Mucosa of stomach (tissue), 1 donor: ENCODE results near the gene GIGYF2.

ENCODE experiments used
- H3K27me3 ChIP-seq: one replicate; pipeline ENCODE4 v1.7.0; 2013; ENCODE audit warnings: mild to moderate bottlenecking, low read length; ENCODE audit not compliant: control insufficient read depth, insufficient read depth
- H3K36me3 ChIP-seq: one replicate; pipeline ENCODE4 v1.7.0; 2013; ENCODE audit warnings: low read length; ENCODE audit not compliant: control insufficient read depth, insufficient read depth
- H3K4me1 ChIP-seq: one replicate; pipeline ENCODE4 v1.7.0; 2013; ENCODE audit warnings: mild to moderate bottlenecking, low read length; ENCODE audit not compliant: control insufficient read depth, insufficient read depth
- H3K4me3 ChIP-seq: one replicate; pipeline ENCODE4 v1.7.0; 2013; ENCODE audit warnings: low read length
- H3K9ac ChIP-seq: one replicate; pipeline ENCODE4 v1.7.0; 2013; ENCODE audit warnings: mild to moderate bottlenecking, low read length, moderate library complexity
- H3K9me3 ChIP-seq: one replicate; pipeline ENCODE4 v1.7.0; 2013; ENCODE audit warnings: mild to moderate bottlenecking, low read length, moderate library complexity; ENCODE audit not compliant: control insufficient read depth
- donor health status: Pancreatic carcinoma.

The GIGYF2 gene

GRCh38 chr2:232860593-232861241, 163.6 kb downstream of the GIGYF2 start:
- no peak overlapping the region for H3K4me3 ChIP-seq

GRCh38 chr2:232861353-232861752, 164.2 kb downstream of the GIGYF2 start:
- Histone ChIP-seq H3K36me3 (peaks cover 10% of the 10 kb centered on the region), H3K9me3 (no peaks in the 10 kb centered on the region)

More at GRCh38 chr2:232860593-232861241, 163.6 kb downstream of the GIGYF2 start:
- H3K9me3 ChIP-seq = no peaks in the 10 kb centered on the region
- H3K4me1 ChIP-seq = no peaks in the 10 kb centered on the region
- H3K9ac ChIP-seq = no peak overlapping the region
- H3K27me3 ChIP-seq = no peaks in the 10 kb centered on the region
- peaks cover 10% of the 10 kb centered on the region for H3K36me3 ChIP-seq

GRCh38 chr2:232863996-232864395, 166.9 kb downstream of the GIGYF2 start:
- Histone ChIP-seq H3K9ac (no peak overlapping the region), H3K9me3 (no peaks in the 10 kb centered on the region), H3K4me3 (no peak overlapping the region), H3K36me3 (no peaks in the 10 kb centered on the region), H3K4me1 (no peaks in the 10 kb centered on the region), H3K27me3 (no peaks in the 10 kb centered on the region)

More at GRCh38 chr2:232861353-232861752, 164.2 kb downstream of the GIGYF2 start:
- no peaks in the 10 kb centered on the region for H3K27me3 ChIP-seq
- no peak overlapping the region for H3K4me3 ChIP-seq
- H3K4me1 ChIP-seq = no peaks in the 10 kb centered on the region
- H3K9ac ChIP-seq = no peak overlapping the region

GRCh38 chr2:232865165-232865564, 168.0 kb downstream of the GIGYF2 start:
- Histone ChIP-seq H3K9me3 (no peaks in the 10 kb centered on the region), H3K4me1 (no peaks in the 10 kb centered on the region), H3K27me3 (no peaks in the 10 kb centered on the region), H3K9ac (no peak overlapping the region), H3K4me3 (no peak overlapping the region), H3K36me3 (no peaks in the 10 kb centered on the region)

- no peak overlapping the region for H3K9ac ChIP-seq
Observed at GRCh38 chr2:232866104-232866503, 169.0 kb downstream of the GIGYF2 start.

GRCh38 chr2:232869138-232870017, 172.2 kb downstream of the GIGYF2 start:
- Histone ChIP-seq H3K9ac (no peak overlapping the region), H3K36me3 (no peaks in the 10 kb centered on the region), H3K9me3 (no peaks in the 10 kb centered on the region), H3K4me3 (no peak overlapping the region), H3K4me1 (peaks cover 14% of the 10 kb centered on the region), H3K27me3 (no peaks in the 10 kb centered on the region)

More at GRCh38 chr2:232866104-232866503, 169.0 kb downstream of the GIGYF2 start:
- Histone ChIP-seq H3K36me3 (no peaks in the 10 kb centered on the region), H3K4me3 (no peak overlapping the region), H3K9me3 (no peaks in the 10 kb centered on the region), H3K27me3 (no peaks in the 10 kb centered on the region), H3K4me1 (no peaks in the 10 kb centered on the region)

GRCh38 chr2:232870018-232870765, 173.1 kb downstream of the GIGYF2 start, which contains the start of gene SNORC:
TSS of gene SNORC (plus strand) at chr2:232870264. CDS start at chr2:232870342, 78 bp downstream.
- no peaks in the 10 kb centered on the region for H3K36me3 ChIP-seq
- no peak within 1 kb of the TSS for H3K9ac ChIP-seq
- no peaks in the 10 kb centered on the region for H3K9me3 ChIP-seq
- H3K4me3 ChIP-seq = no peak within 1 kb of the TSS
- H3K27me3 ChIP-seq = peaks cover 4% of the 10 kb centered on the region
- peaks cover 22% of the 10 kb centered on the region for H3K4me1 ChIP-seq

- Histone ChIP-seq H3K4me1 (peaks cover 27% of the 10 kb centered on the region), H3K36me3 (no peaks in the 10 kb centered on the region), H3K4me3 (no peak overlapping the region), H3K27me3 (peaks cover 8% of the 10 kb centered on the region), H3K9me3 (no peaks in the 10 kb centered on the region), H3K9ac (no peak overlapping the region)
Observed at GRCh38 chr2:232870766-232871371, 173.7 kb downstream of the GIGYF2 start.

- H3K36me3 ChIP-seq = no peaks in the 10 kb centered on the region
- no peak overlapping the region for H3K9ac ChIP-seq
- H3K9me3 ChIP-seq = no peaks in the 10 kb centered on the region
- H3K27me3 ChIP-seq = peaks cover 8% of the 10 kb centered on the region
- H3K4me1 ChIP-seq = peaks cover 27% of the 10 kb centered on the region
- H3K4me3 ChIP-seq = no peak overlapping the region
Observed at GRCh38 chr2:232871418-232871834, 174.3 kb downstream of the GIGYF2 start.

GRCh38 chr2:232871835-232872736, 175.0 kb downstream of the GIGYF2 start:
- H3K4me3 ChIP-seq = no peak overlapping the region
- peaks cover 8% of the 10 kb centered on the region for H3K27me3 ChIP-seq
- H3K9ac ChIP-seq = no peak overlapping the region
- no peaks in the 10 kb centered on the region for H3K9me3 ChIP-seq
- H3K4me1 ChIP-seq = peaks cover 27% of the 10 kb centered on the region
- H3K36me3 ChIP-seq = no peaks in the 10 kb centered on the region

- Histone ChIP-seq H3K27me3 (peaks cover 8% of the 10 kb centered on the region), H3K36me3 (no peaks in the 10 kb centered on the region), H3K9me3 (no peaks in the 10 kb centered on the region), H3K4me3 (no peak overlapping the region), H3K9ac (no peak overlapping the region), H3K4me1 (peaks cover 27% of the 10 kb centered on the region)
Observed at GRCh38 chr2:232872826-232873225, 175.7 kb downstream of the GIGYF2 start.
